HEK293T (cell line): ENCODE results near the gene NACC2.

Experiments used
- ARNT ChIP-seq: fragments of 450-650 bp; IDR thresholded peaks from 2 replicates; pipeline ENCODE4 v1.6.1; 2017; ENCODE audit warnings: mild to moderate bottlenecking
- ELF4 ChIP-seq: fragments of 450-650 bp; IDR thresholded peaks from 2 replicates; pipeline ENCODE4 v1.6.1; 2017; ENCODE audit warnings: antibody characterized with exemption
- FOXK2 ChIP-seq: fragments of 450-650 bp; IDR thresholded peaks from 2 replicates; pipeline ENCODE4 v1.6.1; 2016; ENCODE audit warnings: mild to moderate bottlenecking
- SP1 ChIP-seq: fragments of 450-650 bp; IDR thresholded peaks from 2 replicates; pipeline ENCODE4 v1.6.1; 2017
- SUZ12 ChIP-seq: fragments of 450-650 bp; IDR thresholded peaks from 2 replicates; pipeline ENCODE4 v1.6.1; 2016; ENCODE audit warnings: mild to moderate bottlenecking

- no peak for TF ChIP-seq ARNT
- TF ChIP-seq ELF4 = no peak
- TF ChIP-seq SP1 = no peak
- TF ChIP-seq SUZ12 = no peak
- TF ChIP-seq FOXK2 = no peak
Observed at GRCh38 chr9:135960411-135961276, 134.4 kb downstream of the NACC2 start.
